Loucy (cell line): ENCODE results near the gene SPRED2.
"Not testable (repeated sequence)": the region's sequence is repeated elsewhere in the genome, so short reads cannot be mapped to it uniquely, and the experiment has no call there.

ENCODE experiments used
- CTCF ChIP-seq: fragments of 200-600 bp; sonication (generic); conservative IDR thresholded peaks from 2 replicates; pipeline ENCODE4 v1.5.1; 2014; ENCODE audit warnings: mild to moderate bottlenecking, antibody characterized with exemption, low read length
- EZH2phosphoT487 ChIP-seq: fragments of 200-600 bp; IDR thresholded peaks from 2 replicates; pipeline ENCODE4 v1.6.1; 2018; ENCODE audit warnings: antibody characterized with exemption, mild to moderate bottlenecking, moderate library complexity, borderline replicate concordance

- TF ChIP-seq CTCF, EZH2phosphoT487: not testable (repeated sequence)
Measured at GRCh38 chr2:65338830-65339495, 93.4 kb downstream of the SPRED2 start.
